HG03039 (cell line): ENCODE data around the gene CSRNP3.
A peak's percentile ranks its signal among the peaks of the same experiment; 100 is the strongest.

Experiments
- ATAC-seq: cut with Tn5 transposase; IDR thresholded peaks from one replicate; pipeline ENCODE4 v1.9.1; 2021; ENCODE audit warnings: mild to moderate bottlenecking, moderate library complexity; ENCODE audit not compliant: unreplicated experiment

Gene CSRNP3

DNA sequence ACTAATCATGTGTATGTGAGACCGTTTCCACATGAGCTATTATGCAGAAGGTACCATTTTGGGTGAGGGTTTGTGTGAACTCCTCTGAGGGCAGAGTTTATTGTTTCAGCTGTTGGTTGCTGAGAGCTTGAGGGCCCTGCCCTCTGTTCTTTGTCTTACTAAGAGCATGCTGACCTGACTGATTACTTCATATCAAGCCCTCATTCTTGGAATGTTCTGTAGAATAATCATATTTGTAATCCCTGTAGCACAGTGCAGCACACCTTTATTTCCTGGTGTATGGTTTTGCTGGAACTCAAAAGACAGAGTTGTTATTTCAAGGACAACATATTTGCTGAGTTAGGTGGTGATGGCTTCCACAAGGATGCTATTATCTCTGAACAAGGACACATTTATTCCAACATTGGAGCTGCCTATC is 206.1 kb downstream of the CSRNP3 start:
- ATAC-seq = no peak

DNA sequence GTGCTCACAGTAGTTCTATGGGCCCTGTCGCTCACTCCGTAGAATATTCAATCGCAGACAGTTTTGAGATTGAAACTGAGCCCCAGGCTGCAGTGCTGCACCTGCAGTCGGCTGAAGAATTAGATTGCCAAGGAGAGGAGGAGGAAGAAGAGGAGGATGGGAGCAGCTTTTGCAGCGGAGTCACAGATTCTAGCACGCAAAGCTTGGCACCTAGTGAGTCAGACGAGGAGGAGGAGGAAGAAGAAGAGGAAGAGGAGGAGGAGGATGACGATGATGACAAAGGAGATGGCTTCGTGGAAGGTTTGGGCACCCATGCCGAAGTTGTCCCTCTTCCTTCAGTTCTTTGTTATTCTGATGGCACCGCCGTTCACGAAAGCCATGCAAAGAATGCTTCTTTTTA is 209.4 kb downstream of the CSRNP3 start:
- no peak for ATAC-seq

DNA sequence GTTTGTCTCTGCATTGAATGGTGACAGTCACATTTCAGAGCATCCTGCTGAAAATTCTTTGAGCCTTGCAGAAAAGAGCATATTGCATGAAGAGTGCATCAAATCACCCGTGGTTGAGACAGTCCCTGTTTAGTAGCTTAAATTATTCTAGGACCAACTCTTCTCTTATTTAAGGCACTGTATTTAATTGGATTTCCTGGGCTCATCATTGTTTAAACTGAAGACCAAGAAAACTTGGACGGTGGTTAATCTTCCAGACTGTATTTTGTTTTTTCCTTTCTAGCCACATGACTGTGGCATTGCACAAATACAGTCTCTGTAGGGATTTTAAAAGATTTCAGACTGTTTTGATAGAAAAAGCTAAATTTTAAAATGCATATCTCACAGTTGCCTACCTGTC is 210.1 kb downstream of the CSRNP3 start:
- no peak for ATAC-seq

DNA sequence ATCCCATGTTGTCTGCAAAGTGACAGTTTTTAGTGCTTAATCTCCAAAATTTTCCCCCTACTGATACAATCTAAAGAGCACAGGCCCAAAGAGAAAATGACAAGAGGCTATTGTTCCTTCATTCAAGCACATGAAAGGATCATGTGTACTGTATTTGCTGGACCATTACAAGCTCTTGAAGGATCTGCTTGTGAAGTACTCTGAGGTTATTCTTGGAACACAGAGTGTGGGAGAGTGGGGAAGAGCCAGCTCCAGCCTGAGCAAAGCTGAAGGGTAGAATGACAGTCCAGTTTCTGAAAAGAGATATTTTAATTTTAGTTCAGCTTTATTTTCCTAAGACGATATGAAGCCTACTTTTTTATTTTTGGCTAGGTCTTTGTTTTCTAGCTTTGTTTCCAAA is 212.3 kb downstream of the CSRNP3 start:
- ATAC-seq = no peak

DNA sequence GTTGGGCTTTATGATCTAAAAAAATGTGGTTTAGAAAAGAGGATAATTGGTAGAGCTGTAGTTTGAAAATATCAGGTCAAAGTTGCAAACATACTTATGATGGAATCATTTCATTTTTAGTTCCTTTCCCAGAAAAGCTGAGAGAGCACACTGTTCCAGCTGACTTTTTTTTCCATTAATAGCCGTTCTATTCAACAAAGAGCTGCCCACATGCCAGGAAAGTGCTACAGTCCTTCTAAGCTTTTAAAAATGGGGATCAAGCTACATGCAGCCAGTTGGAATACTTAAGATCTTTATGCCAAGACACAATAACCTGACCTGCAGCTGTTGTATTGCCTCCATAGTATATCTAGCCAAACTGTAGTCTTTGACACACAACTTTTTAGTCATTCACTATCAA is 213.0 kb downstream of the CSRNP3 start:
- no peak for ATAC-seq

DNA sequence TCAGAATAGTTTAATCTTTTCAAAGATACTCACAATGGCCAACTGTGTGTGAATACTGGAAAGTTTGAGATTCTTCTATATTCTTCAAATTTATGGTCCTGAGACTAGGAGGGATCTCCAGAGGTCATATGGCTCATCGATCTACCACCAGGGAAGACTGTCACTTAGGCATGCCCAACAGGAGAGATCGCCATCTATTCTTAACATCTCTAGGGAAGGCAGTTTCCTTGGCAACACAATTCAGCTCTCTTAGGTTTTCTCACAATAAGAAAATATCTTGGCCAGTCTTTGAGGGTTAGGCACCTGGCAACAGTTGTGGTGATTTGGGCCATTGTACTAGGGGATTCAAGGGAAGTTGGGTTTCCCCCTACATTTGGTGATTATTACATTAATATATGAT is 217.3 kb downstream of the CSRNP3 start:
- no peak for ATAC-seq

DNA sequence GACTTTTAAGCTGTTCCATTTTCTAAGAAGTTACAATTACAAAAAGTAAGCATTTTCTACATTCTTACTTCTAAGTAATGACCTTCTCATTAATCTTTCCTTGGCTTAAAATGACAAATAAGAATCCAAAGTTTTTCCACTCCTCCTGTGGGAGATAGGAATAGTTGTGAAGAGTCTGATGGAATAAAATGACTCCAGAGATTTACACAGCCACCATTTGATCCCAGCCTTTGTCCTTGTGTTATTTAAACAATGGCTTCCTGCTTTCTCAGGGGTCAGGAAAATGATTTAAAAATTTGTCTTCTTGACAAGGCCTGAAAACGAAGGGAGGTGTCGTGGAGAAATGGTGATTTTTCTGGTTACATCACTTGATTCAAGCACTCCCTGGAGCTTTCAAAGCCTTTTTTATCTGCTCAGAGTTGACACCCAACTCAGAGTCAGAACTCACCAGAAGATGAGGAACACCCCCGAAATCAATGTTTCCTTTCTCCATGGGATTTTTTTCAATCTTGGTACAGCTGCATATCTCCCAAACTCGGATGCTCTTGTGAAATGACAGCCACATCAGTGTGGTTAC is 218.0 kb downstream of the CSRNP3 start:
- ATAC-seq = no peak

DNA sequence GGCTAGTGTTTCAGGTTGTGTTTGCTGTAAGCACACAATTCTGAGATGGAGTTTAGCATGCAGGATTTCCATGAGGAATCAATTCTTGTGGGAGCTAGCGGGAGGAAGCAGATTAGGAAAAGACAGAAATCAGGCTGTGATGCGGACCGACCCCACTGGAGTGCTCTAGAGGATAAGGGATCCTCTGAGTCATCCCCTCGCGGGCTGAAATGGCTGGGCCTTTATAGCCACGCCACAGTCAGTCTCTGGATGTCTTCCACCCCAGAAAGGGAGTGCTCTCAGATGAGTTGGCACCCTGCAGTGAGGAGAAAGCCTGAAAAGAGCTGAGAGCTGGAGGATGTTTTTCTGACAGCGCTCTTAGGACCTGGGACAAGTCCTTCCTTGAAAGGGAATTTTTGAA is 222.1 kb downstream of the CSRNP3 start:
- ATAC-seq = no peak

DNA sequence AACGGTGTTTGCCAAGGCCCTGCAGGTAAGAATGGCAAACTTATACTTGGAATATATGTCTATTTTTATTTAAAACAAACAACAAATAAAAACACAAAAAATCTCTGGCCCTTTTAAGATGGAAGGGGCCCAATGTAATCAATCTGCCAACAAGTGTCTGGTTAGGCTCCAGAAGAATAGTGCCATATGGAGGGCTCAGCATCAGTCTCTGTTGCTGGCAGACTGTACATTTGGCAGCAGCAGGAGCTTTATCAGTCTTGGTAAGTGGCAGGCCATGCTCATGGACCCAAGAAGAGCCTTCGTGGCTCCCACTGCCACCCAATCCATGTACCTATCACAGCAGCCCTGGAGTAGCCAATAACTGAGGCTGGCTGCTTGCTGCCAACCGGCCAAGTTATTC is 223.4 kb downstream of the CSRNP3 start:
- ATAC-seq = no peak

DNA sequence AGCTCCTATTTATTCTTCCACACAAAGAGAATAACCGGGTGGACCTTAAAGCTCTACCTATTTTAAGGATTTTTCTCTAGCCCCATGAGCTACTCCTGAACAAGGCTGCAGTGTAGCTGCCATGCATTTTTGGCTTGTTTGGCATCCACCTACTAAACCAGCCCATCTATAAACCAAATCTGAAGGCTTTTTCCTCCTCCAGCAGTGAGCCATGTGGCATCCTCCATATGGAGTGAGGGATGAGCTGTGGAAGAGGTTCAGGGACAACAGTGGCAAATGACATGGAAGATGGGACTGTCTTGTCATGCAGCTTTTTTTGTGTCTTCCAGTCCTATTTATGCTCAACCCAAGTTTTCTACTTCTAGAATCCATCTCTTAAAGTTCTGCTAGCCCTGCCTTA is 224.3 kb downstream of the CSRNP3 start:
- ATAC-seq = no peak

DNA sequence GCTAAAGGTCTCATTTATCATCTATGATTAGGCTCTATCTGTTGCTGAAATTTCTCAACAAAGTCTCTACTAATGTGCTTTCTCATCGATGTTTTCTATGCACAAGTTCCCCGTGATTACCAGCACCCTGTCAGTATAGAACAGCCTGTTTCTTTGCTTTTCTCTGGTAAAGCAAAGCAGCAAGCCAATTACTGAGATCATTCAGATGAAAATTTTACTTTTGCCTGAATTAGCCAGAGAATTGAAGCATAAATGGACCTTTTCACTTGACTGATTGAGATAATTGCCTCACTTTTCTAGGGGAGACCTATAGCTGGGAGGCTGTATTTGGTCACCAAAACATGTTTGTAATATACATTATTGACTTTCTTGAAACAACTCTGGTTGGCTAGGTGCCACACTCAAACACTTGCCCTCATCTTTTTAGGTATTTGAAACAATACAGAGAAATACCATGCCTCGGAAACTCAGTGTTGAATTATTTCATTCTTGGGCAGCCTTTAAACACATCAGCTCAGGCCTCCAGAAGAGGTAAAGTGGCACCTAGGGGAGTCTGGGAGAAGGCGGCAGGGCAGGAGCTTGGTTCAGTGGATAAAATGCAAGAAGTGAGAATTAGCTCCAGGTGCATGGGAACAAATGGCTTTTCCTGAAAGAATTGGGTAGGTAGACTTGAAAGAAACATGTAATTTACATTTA is 228.4 kb downstream of the CSRNP3 start:
- ATAC-seq = no peak

DNA sequence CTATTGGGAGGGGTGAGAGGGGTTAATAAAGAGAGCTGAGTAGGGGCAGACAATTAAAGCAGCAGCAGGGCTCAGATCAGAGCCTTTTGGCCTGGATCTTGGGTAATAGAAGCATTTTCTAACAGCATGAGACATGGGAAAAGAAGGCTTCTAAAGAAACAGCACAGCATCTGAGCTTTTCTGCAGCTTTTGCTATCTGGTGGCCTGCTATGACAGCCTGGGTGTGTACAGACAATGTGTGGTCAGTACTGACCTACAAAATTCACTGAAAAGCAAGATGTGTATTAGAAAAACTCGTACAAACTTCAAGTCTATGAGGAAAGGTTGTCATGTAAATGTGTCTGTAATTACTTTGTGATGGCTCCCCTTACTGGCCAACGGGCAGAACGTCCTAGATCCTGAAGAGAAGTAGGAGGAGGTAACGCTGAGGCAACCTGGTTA is 229.0 kb downstream of the CSRNP3 start:
- peak; percentile 63 for ATAC-seq

DNA sequence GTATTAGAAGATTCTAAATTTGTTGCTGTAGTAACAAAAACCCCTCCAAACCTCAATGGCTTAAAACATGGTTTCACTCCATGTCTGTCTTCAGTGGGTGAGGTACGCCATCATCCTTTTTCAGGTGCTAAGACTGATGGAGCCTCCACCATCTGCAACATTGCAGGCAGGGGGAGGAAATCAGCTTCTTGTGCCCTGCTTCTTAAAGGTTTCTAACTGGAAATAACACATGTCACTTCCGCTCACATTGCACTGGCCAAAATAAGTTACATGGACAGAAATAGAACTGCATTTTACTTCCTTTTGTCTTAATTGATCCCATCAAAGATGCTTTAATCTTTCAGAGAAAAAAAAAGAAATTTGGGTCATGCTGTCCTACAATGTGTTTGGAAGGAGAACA is 230.4 kb downstream of the CSRNP3 start:
- ATAC-seq = no peak

DNA sequence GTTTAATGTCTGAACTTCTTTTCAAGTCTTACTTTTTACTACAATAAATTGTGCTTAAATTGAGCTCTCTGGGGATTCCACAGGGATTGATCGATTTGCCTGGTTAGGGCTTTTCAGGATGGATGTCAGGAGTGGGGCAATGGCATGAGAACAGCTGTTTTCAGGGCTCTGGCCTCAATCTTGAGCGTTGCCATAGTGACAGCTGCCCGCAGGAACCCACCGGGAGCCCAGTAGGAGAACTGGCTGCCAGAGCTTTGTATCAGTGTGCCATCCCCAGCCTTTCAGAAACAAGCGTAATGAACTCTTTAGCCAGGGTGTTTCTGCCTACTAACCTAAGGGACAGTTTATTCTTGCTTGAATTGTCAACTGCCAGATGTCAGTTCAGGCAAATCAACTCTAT is 231.0 kb downstream of the CSRNP3 start:
- ATAC-seq = no peak

DNA sequence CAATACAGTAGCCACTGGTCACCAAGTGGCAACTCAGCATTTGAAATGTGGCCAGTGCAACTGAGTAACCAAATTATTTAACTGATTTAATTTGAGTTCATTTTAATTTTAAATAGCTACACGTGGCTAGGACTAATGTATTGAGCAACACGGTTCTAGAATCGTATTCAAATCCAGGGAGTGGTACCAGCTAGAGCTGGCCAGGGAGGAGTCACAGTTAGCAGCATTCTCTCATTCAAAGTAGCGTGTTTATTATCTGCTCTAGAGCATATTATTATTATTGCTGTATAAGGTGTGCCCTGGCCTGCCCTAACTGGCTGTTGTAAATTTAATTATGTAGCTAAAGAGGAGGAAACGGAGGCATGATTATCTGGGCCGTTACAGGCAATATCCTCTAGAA is 231.6 kb downstream of the CSRNP3 start:
- ATAC-seq = no peak

DNA sequence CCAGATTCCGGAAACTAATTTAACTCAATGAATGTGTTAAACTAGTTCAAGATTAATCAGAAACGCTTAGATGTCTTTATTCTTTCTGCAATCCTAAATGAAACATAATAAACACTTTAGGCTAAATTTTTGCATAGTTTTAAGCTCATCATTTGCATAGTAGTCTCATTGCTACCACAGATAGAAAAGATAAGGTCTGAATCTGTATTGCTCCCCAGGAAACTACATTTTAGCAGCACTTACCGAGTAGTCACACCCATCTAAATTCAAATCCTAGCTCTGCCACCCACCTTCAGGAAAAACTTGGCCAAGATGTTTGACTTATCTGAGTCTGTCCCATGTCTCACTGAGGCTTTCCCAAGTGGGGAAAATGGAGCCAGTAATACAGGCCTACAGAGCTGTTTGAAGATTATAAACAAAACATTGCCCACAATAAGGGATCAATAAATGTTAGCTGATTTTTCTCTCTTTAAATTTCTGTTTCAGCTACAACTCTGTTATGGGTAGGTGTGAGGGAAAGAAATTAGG is 237.5 kb downstream of the CSRNP3 start:
- no peak for ATAC-seq

DNA sequence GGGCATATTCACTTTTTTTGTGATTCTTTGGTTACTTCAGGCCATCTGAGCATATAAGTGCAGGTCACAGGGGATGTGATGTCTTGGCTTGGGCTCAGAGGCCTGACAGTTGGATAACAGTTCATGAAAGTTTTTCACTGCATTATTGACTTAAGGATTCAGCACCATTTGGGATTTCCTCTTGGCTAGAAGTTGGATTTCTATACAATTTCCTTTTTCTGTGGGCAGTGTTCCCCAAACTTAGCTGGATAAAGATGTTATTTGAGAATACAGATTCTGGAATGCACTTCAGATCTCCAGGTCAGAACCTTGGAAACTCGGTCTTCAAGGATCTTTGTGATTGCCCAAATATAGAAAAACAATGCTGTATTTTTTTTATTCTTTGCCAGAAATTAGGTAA is 246.6 kb downstream of the CSRNP3 start:
- ATAC-seq = no peak

DNA sequence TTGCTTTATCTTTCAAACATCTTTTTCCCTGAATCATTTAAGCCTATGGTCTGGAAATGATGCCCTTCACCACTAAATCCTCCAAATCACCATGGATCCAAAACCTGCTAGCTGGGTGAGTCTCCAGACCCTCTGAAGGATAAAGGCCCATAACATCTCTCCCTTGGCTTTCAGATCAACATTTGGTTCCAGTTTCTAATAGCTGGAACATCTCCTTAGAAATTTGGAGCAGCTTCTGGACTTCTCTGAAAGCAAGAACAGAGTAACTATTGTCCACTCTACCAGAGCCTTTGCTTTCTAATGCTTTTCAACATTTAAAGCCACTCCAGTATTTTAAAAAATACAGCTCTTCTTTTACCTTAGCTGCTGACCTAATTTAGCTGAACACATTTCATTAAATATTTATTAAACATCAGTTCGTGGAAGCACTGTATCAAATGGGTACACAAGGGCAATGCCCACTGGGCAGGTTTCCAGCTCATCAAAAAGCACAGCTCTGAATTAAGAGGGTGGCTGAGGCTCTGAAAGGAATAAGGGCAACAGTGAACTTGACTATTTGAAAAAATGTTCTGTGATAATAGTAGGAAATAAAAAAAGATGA is 249.2 kb downstream of the CSRNP3 start:
- ATAC-seq = no peak

DNA sequence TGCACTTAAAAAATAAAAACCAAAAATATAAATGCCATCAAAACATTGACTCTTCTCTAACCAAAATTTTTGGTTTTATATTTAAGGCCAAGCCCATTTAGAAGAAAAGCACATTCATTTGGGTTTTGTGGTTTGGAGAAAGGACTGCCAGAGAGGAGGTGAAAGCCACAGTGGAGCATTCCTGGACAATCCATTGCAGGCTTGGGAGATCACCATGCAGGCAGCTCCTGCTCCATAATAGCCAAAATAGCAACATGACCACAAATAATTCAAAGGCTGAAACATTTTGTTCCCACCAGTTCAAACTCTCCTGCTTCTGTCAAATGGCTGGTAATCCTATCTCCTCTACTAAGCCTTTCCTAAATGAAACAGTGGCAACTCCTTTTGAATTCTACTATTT is 251.0 kb downstream of the CSRNP3 start:
- no peak for ATAC-seq

DNA sequence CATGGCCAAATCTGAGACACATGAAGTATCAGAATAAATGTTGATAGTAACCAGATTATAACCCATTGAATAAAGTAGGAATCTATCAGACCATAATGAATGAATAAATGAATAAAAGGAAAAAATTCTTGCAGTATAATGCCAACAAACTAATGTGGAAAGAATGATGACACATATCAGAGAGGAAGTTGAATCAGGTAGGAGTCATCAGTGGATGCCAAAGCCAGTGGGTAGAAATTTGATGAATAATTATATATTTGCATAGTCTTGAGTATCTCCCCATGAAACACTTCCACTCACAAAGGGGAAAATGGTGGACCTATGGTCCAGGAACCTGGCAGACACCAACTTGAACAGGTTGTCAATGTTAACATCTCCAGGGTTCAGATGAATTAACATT is 255.9 kb downstream of the CSRNP3 start:
- ATAC-seq = no peak
